ENCODE measurements around the gene RAB32.

- TF ChIP-seq, protein P1, sequence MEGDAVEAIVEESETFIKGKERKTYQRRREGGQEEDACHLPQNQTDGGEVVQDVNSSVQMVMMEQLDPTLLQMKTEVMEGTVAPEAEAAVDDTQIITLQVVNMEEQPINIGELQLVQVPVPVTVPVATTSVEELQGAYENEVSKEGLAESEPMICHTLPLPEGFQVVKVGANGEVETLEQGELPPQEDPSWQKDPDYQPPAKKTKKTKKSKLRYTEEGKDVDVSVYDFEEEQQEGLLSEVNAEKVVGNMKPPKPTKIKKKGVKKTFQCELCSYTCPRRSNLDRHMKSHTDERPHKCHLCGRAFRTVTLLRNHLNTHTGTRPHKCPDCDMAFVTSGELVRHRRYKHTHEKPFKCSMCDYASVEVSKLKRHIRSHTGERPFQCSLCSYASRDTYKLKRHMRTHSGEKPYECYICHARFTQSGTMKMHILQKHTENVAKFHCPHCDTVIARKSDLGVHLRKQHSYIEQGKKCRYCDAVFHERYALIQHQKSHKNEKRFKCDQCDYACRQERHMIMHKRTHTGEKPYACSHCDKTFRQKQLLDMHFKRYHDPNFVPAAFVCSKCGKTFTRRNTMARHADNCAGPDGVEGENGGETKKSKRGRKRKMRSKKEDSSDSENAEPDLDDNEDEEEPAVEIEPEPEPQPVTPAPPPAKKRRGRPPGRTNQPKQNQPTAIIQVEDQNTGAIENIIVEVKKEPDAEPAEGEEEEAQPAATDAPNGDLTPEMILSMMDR (IDR thresholded peaks at IDR 0.05): no peak
- TF ChIP-seq POLR2A (IDR thresholded peaks at IDR 0.05): no peak
Observed at GRCh38 chr6:146532702-146533101, 10.9 kb upstream of the RAB32 start.
